Chondrocyte (in vitro differentiated cells): ENCODE results near the gene SUGCT. TPM values are rescaled to one million over a fixed set of nuclear protein-coding genes. Genes with fewer than 3 reads are reported as not detected.

ENCODE experiments used
- DNase-seq: peaks from one replicate; pipeline ENCODE4 v3.0.0; 2021; ENCODE audit warnings: mixed read lengths, low spot score
- H3K27ac Mint-ChIP-seq: one replicate; pipeline ENCODE4 v1.8.0; 2021; ENCODE audit warnings: mild to moderate bottlenecking, moderate library complexity, mixed read lengths; ENCODE audit not compliant: unreplicated experiment
- H3K27me3 Mint-ChIP-seq: 2 replicates; pipeline ENCODE4 v1.8.0; 2021; ENCODE audit warnings: low read depth, mixed read lengths
- H3K36me3 Mint-ChIP-seq: 2 replicates; pipeline ENCODE4 v1.8.0; 2021; ENCODE audit warnings: low read depth, mixed read lengths
- H3K4me1 Mint-ChIP-seq: 2 replicates; pipeline ENCODE4 v1.8.0; 2021; ENCODE audit warnings: low read depth, mild to moderate bottlenecking, mixed read lengths
- H3K4me3 Mint-ChIP-seq: one replicate; pipeline ENCODE4 v1.8.0; 2021; ENCODE audit warnings: mild to moderate bottlenecking, moderate library complexity, mixed read lengths; ENCODE audit not compliant: unreplicated experiment
- H3K9me3 Mint-ChIP-seq: 2 replicates; pipeline ENCODE4 v1.8.0; 2021; ENCODE audit warnings: low read depth, mixed read lengths
- CTCF ChIP-seq: fragments of 200-600 bp; sonication (generic); IDR thresholded peaks from 2 replicates; pipeline ENCODE4 v1.5.0; 2021; ENCODE audit warnings: antibody characterized with exemption, mild to moderate bottlenecking, moderate library complexity
- long read RNA-seq: library from polyadenylated mRNA; stranded (forward); transcript quantifications from one replicate; pipeline ENCODE4 v2.0.0, GENCODE V29; 2021
- total RNA-seq: library from RNA; stranded (reverse); gene quantifications from 3 replicates; pipeline ENCODE4 v1.2.1, GENCODE V29; 2021

SUGCT gene
- 27.1 to 38.6 TPM (median 34.4 TPM) in 3 replicates for total RNA-seq
- long read RNA-seq, partial matches to known transcripts, result 1 of 18 reads
- long read RNA-seq, other reads (novel, unspliced or antisense), result 17 of 18 reads

- peak; percentile 99 for TF ChIP-seq CTCF
- H3K27me3 Mint-ChIP-seq, result no peaks in the 10 kb centered on the region
- peaks cover 44% of the 10 kb centered on the region for H3K4me1 Mint-ChIP-seq
- H3K4me3 Mint-ChIP-seq, result peak within 1 kb of the TSS; percentile 93
- no peaks in the 10 kb centered on the region for H3K9me3 Mint-ChIP-seq
- peaks cover 5% of the 10 kb centered on the region for H3K36me3 Mint-ChIP-seq
- no peak for DNase-seq
- H3K27ac Mint-ChIP-seq, result peak within 1 kb of the TSS; percentile 99
Observed at GRCh38 chr7:40134428-40135316, at the start of gene SUGCT, which contains the start of gene MPLKIP. SUGCT (plus strand) TSS chr7:40135005. MPLKIP (minus strand) TSS chr7:40134622; CDS start chr7:40134567, 55 bp downstream.

GRCh38 chr7:40092182-40092581 lies 42.6 kb upstream of the SUGCT start:
- no peak for DNase-seq
- Mint-ChIP-seq H3K27ac (no peak overlapping the region), H3K36me3 (peaks cover 45% of the 10 kb centered on the region), H3K4me3 (no peak overlapping the region), H3K9me3 (no peaks in the 10 kb centered on the region), H3K4me1 (peaks cover 6% of the 10 kb centered on the region), H3K27me3 (no peaks in the 10 kb centered on the region)
- TF ChIP-seq CTCF, result no peak

GRCh38 chr7:40093631-40094350 lies 41.0 kb upstream of the SUGCT start:
- TF ChIP-seq CTCF, result no peak
- DNase-seq, result no peak
- H3K9me3 Mint-ChIP-seq, result no peaks in the 10 kb centered on the region
- no peaks in the 10 kb centered on the region for H3K27me3 Mint-ChIP-seq
- H3K4me3 Mint-ChIP-seq, result no peak overlapping the region
- peaks cover 36% of the 10 kb centered on the region for H3K36me3 Mint-ChIP-seq
- peaks cover 12% of the 10 kb centered on the region for H3K4me1 Mint-ChIP-seq
- no peak overlapping the region for H3K27ac Mint-ChIP-seq

- H3K4me3 Mint-ChIP-seq, result no peak overlapping the region
- H3K9me3 Mint-ChIP-seq, result no peaks in the 10 kb centered on the region
- no peak for DNase-seq
- H3K36me3 Mint-ChIP-seq, result peaks cover 27% of the 10 kb centered on the region
- TF ChIP-seq CTCF, result no peak
- no peaks in the 10 kb centered on the region for H3K27me3 Mint-ChIP-seq
- no peak overlapping the region for H3K27ac Mint-ChIP-seq
- H3K4me1 Mint-ChIP-seq, result peaks cover 12% of the 10 kb centered on the region
Observed at GRCh38 chr7:40095230-40095629, 39.6 kb upstream of the SUGCT start.

GRCh38 chr7:40095695-40096327 lies 39.0 kb upstream of the SUGCT start:
- H3K4me1 Mint-ChIP-seq, result peaks cover 12% of the 10 kb centered on the region
- H3K27ac Mint-ChIP-seq, result no peak overlapping the region
- H3K4me3 Mint-ChIP-seq, result no peak overlapping the region
- H3K9me3 Mint-ChIP-seq, result no peaks in the 10 kb centered on the region
- DNase-seq, result no peak
- H3K27me3 Mint-ChIP-seq, result no peaks in the 10 kb centered on the region
- peaks cover 26% of the 10 kb centered on the region for H3K36me3 Mint-ChIP-seq
- TF ChIP-seq CTCF, result no peak
